Measurements from ENCODE around the gene ANKRD13B. TPM values are rescaled to one million over a fixed set of nuclear protein-coding genes. Genes with fewer than 3 reads are reported as not detected.
A peak's percentile ranks its signal among the peaks of the same experiment; 100 is the strongest.

Gene ANKRD13B
- total and polyA plus RNA-seq, 2 of the 13 experiments (the other 11 are each of a cell fraction or from before 2014, with no cell fraction given), result 1.7 to 1.8 TPM

DNA sequence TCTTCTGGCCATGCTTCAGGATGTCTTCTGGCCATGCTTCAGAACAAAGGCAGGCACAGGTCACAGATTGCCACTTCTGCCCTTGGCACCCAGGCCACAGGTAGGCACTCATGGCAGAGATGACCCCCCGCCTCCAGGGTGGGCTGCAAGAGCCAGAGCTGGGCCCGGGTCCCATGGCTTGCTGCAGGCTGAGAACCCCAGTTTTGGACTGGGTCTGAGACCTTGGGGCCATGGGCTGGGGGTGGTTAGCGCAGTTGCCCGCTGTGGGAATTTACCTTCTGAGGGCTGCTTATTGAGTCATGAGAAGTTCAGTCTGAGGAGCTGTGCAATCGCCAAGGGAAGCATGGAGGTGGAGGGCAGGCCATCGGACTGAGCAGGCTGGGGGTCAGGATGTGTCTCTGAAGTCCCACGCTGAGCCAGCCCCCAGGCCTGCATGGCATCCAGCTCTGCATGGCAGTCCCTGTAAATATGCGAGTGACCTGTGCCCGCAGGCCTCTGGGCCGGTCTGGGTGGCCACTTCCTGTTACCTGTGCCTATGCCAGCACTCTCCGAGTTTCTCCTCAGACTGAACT lies 1.7 kb downstream of the ANKRD13B start (continued):
- TF ChIP-seq, protein P1, sequence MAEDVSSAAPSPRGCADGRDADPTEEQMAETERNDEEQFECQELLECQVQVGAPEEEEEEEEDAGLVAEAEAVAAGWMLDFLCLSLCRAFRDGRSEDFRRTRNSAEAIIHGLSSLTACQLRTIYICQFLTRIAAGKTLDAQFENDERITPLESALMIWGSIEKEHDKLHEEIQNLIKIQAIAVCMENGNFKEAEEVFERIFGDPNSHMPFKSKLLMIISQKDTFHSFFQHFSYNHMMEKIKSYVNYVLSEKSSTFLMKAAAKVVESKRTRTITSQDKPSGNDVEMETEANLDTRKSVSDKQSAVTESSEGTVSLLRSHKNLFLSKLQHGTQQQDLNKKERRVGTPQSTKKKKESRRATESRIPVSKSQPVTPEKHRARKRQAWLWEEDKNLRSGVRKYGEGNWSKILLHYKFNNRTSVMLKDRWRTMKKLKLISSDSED (CRISPR knock-in tag; IDR thresholded peaks at IDR 0.05), result no peak
- TF ChIP-seq, protein P2, sequence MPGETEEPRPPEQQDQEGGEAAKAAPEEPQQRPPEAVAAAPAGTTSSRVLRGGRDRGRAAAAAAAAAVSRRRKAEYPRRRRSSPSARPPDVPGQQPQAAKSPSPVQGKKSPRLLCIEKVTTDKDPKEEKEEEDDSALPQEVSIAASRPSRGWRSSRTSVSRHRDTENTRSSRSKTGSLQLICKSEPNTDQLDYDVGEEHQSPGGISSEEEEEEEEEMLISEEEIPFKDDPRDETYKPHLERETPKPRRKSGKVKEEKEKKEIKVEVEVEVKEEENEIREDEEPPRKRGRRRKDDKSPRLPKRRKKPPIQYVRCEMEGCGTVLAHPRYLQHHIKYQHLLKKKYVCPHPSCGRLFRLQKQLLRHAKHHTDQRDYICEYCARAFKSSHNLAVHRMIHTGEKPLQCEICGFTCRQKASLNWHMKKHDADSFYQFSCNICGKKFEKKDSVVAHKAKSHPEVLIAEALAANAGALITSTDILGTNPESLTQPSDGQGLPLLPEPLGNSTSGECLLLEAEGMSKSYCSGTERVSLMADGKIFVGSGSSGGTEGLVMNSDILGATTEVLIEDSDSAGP (CRISPR knock-in tag; IDR thresholded peaks at IDR 0.05; ENCODE audit: borderline replicate concordance), result 0 out of 2 replicates have a peak, but pooled peaks have one; percentile 4
- TF ChIP-seq ZNF615 (CRISPR knock-in tag; IDR thresholded peaks at IDR 0.05; ENCODE audit: borderline replicate concordance) (no peak), ZNF383 (CRISPR knock-in tag; IDR thresholded peaks at IDR 0.05; ENCODE audit: borderline replicate concordance) (no peak), ZNF331 (CRISPR knock-in tag; IDR thresholded peaks at IDR 0.05) (no peak), CREM (IDR thresholded peaks at IDR 0.05) (no peak), CREM (CRISPR knock-in tag; IDR thresholded peaks at IDR 0.05) (no peak), ZNF44 (CRISPR knock-in tag; IDR thresholded peaks at IDR 0.05) (no peak), CHD4 (IDR thresholded peaks at IDR 0.05; ENCODE audit: borderline replicate concordance, low read length) (no peak), ZNF446 (CRISPR knock-in tag; IDR thresholded peaks at IDR 0.05) (no peak), KLF16 (CRISPR knock-in tag; IDR thresholded peaks at IDR 0.05) (0 out of 4 replicates have a peak, but pooled peaks of 1 of the 2 experiments have one; percentile 6), GLI4 (CRISPR knock-in tag; IDR thresholded peaks at IDR 0.05; ENCODE audit: borderline replicate concordance) (no peak), SIN3A (IDR thresholded peaks at IDR 0.05; ENCODE audit: borderline replicate concordance, low read depth, low read length) (0 out of 2 replicates have a peak, but pooled peaks have one; percentile 3)
- TF ChIP-seq, protein P3, sequence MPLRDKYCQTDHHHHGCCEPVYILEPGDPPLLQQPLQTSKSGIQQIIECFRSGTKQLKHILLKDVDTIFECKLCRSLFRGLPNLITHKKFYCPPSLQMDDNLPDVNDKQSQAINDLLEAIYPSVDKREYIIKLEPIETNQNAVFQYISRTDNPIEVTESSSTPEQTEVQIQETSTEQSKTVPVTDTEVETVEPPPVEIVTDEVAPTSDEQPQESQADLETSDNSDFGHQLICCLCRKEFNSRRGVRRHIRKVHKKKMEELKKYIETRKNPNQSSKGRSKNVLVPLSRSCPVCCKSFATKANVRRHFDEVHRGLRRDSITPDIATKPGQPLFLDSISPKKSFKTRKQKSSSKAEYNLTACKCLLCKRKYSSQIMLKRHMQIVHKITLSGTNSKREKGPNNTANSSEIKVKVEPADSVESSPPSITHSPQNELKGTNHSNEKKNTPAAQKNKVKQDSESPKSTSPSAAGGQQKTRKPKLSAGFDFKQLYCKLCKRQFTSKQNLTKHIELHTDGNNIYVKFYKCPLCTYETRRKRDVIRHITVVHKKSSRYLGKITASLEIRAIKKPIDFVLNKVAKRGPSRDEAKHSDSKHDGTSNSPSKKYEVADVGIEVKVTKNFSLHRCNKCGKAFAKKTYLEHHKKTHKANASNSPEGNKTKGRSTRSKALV (CRISPR knock-in tag; IDR thresholded peaks at IDR 0.05), result no peak
- TF ChIP-seq, protein P4, sequence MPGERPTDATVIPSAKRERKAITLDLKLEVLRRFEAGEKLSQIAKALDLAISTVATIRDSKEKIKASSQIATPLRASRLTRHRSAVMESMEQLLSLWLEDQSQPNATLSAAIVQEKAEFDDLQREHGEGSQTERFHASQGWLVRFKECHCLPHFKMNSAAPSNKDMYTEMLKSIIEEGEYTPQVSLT (CRISPR knock-in tag; IDR thresholded peaks at IDR 0.05; ENCODE audit: borderline replicate concordance, low read depth), result no peak
- TF ChIP-seq, protein P5, sequence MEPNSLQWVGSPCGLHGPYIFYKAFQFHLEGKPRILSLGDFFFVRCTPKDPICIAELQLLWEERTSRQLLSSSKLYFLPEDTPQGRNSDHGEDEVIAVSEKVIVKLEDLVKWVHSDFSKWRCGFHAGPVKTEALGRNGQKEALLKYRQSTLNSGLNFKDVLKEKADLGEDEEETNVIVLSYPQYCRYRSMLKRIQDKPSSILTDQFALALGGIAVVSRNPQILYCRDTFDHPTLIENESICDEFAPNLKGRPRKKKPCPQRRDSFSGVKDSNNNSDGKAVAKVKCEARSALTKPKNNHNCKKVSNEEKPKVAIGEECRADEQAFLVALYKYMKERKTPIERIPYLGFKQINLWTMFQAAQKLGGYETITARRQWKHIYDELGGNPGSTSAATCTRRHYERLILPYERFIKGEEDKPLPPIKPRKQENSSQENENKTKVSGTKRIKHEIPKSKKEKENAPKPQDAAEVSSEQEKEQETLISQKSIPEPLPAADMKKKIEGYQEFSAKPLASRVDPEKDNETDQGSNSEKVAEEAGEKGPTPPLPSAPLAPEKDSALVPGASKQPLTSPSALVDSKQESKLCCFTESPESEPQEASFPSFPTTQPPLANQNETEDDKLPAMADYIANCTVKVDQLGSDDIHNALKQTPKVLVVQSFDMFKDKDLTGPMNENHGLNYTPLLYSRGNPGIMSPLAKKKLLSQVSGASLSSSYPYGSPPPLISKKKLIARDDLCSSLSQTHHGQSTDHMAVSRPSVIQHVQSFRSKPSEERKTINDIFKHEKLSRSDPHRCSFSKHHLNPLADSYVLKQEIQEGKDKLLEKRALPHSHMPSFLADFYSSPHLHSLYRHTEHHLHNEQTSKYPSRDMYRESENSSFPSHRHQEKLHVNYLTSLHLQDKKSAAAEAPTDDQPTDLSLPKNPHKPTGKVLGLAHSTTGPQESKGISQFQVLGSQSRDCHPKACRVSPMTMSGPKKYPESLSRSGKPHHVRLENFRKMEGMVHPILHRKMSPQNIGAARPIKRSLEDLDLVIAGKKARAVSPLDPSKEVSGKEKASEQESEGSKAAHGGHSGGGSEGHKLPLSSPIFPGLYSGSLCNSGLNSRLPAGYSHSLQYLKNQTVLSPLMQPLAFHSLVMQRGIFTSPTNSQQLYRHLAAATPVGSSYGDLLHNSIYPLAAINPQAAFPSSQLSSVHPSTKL (CRISPR knock-in tag; IDR thresholded peaks at IDR 0.05), result no peak
- TF ChIP-seq, protein P6, sequence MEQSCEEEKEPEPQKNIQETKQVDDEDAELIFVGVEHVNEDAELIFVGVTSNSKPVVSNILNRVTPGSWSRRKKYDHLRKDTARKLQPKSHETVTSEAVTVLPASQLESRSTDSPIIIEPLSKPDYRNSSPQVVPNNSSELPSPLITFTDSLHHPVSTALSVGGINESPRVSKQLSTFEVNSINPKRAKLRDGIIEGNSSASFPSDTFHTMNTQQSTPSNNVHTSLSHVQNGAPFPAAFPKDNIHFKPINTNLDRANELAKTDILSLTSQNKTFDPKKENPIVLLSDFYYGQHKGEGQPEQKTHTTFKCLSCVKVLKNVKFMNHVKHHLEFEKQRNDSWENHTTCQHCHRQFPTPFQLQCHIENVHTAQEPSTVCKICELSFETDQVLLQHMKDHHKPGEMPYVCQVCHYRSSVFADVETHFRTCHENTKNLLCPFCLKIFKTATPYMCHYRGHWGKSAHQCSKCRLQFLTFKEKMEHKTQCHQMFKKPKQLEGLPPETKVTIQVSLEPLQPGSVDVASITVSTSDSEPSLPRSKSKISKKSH (CRISPR knock-in tag; IDR thresholded peaks at IDR 0.05; ENCODE audit: borderline replicate concordance), result no peak

Data from HepG2 (cell line).